Measurements from ENCODE around the gene TRPM6.

The TRPM6 gene

DNA sequence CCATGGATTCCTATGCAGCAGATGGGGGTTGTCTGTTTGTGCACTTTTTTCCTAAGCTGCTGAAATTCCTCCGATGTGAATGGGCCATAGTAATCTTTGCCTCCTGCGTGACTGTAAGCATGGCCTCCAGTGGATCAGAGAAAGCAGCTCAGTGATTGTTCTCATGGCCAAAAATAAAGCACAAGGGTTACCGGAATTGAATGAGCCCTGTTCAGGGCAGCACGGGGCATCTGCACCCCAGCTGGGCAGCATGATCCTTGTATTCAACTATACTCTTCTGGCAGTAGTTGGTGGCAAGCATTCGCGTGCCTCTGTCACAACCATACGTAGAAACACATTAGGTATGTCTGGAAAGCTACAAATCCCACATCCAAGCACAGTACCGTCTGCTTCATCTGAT lies 196.7 kb downstream of the TRPM6 start:
- DNase-seq: no peak

DNA sequence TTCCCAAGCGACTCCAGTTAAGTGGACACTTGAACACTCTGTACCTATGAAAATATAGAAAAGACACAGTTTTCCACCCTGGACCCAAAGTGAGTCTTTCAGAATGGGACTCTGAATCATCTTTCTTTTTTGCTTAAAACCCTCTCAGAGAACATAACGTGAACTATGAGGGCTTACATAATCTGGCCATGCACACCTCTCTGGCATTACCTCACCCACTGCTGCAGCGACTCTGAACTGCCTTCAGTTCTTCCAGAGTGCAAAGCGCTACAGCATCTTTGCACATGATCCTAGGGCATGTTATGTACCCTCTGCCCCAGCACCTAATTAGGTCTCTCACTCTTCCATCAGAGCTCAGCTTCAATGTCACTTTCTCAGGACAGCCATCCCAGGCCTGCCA lies 204.4 kb downstream of the TRPM6 start:
- no peak for DNase-seq

DNA sequence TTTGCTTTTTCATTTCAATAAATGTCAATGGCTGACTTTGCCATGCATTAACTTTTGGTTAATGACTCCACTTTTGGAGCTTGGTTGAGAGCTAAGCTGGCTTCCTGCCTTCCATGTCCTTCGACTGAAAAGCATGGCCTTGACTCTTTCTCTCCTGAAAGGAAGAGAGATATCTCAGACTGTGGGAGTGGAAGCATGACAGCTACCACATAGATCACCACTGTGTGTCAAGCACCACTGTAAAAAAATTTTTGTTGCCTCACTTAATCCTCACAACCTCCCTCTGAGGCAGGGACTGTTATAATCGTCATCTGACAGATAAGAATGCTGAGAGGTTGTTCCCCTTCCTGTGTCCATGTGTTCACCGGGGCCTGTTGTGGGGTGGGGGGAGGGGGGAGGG lies 205.8 kb downstream of the TRPM6 start:
- no peak for DNase-seq

DNA sequence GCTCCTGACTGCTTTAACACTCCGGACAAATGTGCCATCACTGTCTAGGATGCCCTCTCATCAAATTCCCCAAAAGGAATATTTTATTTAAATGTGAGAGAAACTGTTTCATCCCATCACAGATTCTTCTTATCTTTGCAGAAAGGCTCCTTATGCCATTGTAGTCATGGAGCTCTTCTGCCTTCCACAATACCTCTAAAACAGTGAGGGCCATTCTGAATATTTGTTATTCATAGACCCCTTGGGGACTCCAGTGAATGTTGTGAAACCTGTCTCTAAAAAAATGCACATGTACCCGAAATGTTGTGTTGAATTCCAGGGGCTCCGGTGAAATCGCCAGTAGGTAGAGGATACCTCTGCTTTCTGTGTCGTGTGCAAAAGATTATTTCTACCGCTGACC lies 213.6 kb downstream of the TRPM6 start:
- DNase-seq: no peak
